M059J (cell line): ENCODE measurements around the gene SYT13. TPM values are rescaled to one million over a fixed set of nuclear protein-coding genes. Genes with fewer than 3 reads are reported as not detected.
A peak's percentile ranks its signal among the peaks of the same experiment; 100 is the strongest.

Source experiments
- DNase-seq: peaks from one replicate; pipeline ENCODE4 v3.0.0-alpha.2; 2012; ENCODE audit warnings: low read depth
- total RNA-seq: library from RNA; depleted of rRNA; stranded (reverse); fragments of >200 nt; shearing (Covaris generic); gene quantifications from 2 replicates; pipeline ENCODE4 v1.2.3, GENCODE V29; 2014

Gene SYT13
- total RNA-seq, 1 experiment from 2014 or later: 7.2 TPM

DNA sequence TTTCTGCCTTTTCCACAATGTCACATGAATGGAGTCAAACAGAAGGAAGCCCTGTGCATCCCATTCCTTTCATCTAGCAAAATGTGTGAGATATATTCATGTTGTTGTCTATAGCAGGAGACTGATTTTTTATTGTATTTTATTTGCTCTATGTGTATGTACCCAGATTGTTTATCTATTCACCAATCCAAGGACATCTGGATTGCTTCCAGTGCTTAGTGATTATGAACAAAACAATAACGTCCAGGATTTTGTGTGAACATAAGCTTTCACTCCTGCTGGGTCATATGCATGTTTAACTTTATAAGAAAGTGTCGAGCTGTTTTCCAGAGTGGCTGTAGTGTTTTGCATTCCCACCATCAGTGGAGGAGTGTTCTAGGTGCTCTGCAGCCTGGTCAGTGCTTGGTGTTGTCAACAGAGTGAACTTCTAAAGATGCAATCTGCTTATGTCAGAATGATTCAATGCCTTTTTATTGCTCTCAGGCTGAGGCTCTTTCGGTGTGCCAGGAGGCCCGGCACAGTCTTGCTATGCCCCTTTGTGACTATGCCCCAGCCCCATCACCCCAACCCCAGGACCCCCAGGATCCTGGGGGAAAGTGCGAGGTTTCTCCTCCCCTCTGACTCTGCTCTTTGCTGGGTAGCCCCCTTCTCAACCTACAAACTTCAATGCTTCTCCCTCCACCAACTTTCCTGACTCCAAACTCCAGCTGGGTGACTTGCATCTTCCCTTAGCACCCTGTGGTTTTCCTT, 19.9 kb upstream of the SYT13 start:
- no peak for DNase-seq

DNA sequence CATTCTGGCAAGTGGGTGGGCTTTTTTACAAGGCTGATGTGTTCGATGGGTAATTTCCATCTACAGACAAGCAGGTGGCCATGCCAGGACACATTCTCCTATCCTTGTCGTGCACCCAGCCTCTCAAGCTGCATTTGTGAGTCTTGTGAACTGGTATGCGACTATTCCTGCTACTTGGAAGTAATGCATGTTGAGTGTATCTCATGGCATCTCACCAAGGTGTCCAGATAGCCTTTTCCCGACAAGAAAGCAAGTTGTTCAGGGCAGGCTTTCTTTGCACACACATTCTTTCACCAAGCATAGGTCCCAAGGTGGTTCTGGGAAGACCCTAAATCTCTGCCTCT, 18.8 kb upstream of the SYT13 start:
- DNase-seq: no peak

DNA sequence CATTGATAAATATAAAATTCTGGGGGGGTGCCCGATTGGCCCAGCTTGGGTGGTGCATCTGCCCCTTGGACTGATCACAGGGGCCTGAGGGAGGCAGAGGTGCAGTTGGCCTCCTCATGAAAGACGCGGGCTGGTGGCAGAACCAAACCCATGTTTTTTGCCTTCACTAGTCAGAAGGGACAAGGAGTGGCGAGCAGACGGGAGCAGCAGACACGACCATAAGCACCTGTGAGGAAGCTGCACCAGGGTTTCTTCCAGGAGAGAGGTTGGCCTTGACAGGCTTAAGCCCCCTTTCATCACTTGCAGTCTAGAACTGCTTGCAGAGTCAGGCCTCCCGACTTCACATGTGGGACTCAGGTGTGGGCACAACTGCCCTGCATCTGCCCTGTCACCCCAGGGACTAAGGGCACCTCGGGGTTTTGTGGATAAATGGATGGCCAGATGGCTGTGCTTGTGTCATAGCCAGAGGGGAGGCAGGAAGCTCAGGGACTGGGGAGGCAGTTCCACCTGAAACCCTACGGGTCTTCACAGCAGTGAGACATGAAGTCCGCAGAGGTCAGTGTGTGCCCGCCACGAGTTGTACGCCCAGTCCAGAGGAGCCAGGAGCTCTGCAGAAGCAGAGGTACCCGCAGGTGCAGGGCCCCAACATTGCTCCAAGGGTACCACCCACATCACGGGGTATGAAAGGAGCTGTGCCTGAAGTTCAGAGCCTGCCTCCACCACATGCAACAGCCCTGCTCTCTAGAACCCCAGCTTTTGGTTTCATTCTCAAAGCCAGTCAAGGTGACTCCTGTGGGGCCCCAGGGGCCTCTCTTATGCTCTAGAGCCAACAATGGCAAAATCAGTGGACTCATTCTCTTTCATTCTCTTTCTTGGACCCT, 18.2 kb upstream of the SYT13 start:
- no peak for DNase-seq

DNA sequence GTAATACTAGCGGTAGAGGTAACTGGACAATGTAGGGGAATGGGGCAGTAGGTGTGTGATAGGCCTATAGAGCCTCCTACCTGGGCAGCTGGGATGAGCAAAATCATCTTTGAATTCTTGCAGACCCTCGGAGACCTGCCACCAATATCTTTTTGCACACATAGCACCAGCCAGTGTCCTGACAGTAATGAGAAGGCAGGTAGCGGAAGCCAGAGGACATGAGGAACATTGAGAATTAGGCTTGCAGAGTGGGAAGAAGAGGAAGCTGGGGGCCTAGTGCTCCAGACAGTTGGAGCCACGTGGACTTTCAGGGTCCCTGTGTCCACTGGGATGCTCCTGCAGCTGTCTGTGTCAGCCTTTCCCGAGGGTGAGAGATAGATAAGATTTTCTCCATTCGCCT, 17.2 kb upstream of the SYT13 start:
- DNase-seq: no peak

DNA sequence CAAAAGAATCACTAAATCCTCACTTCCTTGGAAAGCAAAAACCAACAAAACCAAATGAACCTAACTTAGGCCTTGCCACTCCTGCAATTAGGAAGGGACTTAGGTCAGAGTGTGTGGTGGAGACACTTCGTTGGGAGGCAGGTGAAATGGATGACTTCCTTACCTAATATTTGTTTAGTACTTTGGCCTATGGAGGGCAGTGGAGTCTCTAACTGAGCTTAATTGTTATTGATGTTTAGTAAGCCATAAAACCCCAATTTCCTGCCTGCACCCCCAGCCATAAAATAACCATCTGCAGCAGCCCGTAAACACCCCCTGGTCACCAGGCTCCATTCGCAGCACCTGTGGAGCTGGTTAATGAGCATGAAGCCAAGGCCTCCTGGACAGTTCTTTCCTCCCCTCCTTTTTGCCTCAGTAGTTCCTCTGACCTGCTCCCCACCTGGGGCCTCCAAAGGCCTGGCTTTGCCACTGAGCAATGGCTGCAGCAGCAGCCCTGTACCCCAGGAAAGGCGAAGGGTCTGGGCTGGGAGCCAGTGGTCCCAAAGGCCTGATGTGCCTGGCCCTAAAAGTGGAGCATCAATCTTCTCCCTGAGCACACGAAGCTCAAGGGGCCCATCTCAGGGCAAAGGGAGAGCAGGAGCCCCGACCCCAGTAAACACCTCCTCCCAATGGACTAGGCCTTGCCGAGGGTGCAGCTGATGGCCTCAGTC, 15.6 kb upstream of the SYT13 start:
- DNase-seq: no peak

DNA sequence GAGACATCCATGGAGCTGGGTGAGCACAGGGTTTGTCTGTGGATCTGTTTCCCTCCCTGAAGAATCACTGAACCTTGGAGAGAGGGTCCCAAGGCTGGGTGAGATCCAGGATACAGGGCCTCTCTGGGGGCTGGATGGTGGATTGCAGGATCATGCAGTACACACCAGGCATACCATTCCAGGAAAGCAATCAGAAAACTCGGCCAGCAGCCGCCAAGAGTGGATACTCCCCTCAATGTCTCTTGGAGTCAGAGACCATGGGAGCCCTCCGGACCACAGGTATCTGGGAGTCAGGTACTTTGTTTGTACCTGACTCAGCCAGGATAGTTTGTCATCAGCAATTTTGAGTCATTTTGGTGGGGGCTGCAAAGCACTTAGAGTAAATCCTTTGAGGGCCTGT, 14.6 kb upstream of the SYT13 start:
- DNase-seq: no peak

DNA sequence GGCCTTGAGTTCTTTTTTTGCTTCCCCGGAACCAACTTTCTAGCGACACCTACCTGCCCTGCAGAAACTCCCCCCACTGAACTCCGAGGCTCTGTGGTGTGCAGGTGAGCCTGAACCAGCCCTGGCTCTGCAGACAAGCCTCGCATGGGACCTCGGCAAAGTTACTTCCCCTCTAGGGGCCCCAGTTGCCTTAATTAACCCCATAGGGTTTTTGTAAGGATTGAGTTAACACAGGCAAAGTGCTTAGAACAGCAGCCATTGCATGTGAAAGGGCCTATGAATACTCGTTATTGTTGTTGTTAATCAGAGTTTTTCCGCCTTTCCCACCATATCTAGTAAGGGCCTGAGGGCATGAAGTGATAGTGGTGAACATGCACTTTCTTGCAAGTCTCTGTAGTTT, 12.6 kb upstream of the SYT13 start:
- DNase-seq: no peak

DNA sequence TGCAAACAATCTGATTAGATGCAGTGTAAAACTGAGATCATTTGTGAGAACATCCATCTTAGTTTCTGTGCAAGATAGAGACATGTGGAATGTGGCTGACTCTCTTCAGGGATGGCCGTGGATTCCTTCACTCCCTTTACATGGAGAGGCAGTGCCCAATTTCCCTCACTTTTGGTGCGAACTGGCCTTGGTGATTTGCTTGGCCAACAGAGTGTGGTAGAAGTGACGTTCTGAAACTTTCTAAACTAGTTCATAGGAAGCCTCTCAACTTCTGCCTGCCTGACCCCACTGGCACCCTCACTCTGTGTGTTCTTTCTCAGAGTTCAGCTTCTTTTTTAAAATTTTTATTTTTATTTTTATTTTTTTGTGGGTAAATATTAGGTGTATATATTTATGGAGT, 9.9 kb upstream of the SYT13 start:
- DNase-seq: no peak

DNA sequence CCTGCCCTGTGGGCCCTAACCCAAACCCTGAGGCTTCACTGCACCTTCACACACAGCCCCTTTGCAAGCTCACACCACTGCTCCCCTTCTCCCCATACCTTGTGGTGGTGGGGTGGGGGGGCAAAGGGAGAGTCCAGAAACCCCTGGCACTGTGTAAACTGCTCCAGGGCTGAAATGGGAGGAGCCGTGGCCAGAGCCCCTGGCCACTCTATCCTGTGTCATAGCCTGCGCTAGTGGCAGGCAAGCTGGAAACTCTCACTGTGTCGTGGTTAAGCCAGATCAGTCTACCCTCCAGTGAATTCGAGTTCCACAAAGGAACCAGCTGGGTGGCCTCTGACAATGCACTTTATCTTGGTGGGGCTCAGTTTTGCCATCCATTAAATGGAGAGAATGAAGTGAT, 8.4 kb upstream of the SYT13 start:
- DNase-seq: no peak

DNA sequence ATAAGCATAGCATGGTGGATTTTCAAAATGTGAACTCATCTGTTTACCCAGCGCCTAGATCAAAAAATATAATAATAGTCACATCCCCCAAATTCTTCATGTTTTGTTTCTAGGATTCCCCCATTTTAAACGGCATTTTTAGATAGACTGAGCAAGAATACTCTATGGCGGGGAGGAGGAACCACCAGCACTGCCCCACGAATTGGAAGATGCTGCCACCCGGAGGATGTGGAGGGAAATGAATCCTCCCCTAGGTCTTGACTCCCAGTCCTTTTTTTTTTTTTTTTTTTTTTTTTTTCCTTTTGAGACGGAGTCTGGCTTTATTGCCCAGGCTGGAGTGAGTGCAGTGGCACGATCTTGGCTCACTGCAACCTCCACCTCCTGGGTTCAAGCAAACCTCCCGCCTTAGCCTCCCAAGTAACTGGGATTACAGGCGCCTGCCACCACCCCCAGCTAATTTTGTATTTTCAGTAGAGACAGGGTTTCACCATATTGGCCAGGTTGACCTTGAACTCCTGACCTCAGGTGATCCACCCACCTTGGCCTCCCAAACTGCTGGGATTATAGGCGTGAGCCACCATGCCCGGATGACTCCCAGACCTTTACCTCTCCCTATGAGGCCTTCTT, 7.5 kb upstream of the SYT13 start:
- DNase-seq: peak; percentile 84

DNA sequence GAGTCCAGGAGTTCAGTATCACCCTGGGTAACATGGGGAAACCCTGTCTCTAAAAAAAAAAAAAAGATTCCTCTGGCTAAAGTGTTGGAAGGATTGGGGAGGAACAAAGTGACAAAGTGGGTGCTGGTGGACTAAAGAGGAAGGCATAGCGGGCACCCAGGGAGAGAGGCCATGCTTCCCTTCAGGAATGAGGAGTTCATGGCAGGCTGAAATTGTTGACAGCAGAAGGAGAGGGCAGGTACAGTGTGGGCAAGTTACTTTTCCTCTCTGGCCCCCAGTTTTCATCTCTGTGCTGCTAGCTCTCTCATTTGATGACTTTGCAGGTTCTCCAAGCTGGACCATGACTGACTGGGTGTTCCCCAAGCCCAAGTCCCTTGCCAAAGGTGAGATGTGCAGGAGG, 4.4 kb upstream of the SYT13 start:
- no peak for DNase-seq

DNA sequence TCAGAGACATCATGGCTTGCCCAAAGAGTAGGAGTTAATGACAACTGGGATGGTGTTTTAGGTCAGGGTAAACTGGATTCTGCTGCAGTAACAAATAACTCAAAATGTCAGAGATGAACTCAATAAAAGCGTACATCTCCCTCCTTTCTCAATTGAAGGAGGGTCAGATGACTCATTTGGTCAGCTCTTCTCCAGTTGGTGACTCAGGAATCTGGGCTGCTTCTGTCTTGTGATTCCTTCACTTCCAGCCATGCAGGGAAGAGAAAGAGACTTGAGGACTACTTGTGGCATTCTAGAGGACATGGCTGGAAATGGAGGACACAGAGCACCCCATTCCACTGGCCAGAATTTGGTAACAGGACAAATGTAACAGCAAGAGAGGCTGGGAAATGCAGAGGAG, 3.2 kb upstream of the SYT13 start:
- peak; percentile 88 for DNase-seq

DNA sequence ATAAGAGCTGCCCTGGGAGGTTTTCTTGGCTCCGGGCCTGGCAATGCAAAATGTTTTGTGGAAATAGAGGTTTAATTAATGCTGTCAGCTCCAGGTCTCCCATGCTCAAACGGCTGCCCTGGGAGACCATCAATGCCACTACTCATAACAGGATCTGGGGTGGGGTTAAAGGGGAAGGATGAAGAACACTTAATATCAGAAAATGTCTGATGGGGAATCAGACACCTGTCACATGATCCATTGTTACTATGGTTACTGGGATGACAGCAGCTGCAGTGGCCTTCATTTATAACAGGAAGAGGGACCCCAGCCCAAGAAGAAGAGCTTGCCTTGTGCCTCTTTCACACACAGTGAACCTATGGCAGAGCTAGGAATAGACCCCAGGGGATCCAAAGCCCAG, 2.2 kb upstream of the SYT13 start:
- no peak for DNase-seq

DNA sequence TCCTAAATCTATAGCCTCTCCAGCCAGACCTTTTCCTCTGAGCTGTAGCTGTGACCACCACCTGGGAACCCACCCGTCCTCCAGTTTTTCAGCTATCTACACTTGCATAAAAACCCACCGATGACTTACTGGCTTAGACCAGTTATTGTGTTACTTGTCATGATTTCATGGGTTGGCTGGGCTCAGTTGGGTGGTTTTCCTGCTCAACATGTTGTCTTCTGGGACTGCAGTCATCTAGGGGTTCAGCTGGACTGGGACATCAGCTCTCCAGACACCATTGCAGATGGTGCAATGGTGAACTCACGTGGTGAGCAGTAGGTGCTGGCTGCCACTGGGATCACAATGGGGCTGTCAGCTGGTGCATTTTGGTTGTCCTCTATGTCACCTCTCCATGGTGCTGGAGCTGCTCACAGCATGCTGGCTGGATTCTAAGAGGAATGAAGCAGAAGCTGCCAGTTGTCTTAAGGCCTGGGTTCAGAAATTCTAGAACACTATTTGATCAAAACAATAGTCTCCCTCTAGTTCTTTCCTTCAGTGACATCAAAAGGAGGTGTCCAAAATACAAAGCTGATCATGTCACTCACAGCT, 1.3 kb upstream of the SYT13 start:
- no peak for DNase-seq

DNA sequence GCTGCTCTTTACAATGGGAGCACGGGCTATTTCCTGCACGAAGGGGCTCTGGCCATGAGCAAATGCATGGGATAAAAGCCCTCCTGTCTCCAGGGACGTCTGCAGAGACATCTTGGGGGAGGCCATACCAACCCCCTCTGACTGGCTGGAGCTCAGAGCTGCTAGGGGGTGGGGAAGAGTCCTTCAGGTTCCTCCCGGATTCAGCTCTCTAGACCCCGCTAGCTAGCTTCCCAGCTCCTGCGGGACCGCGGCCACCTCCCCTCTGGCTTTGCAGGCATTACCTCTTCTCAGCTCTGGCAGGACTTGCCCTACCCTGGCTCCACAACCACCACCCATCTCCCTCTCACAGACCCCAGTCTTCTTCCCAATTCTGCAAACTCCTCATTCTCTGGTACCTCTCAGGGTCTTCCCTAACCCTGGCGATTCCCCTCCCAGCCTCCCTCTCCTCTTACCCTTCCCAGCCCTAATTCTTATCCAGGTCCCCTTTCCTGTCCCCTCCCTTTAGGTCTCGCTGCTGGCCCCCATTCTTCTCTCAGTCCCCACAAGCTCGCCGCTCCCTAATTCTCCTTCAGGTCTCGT, 802 bp downstream of the SYT13 start:
- no peak for DNase-seq

DNA sequence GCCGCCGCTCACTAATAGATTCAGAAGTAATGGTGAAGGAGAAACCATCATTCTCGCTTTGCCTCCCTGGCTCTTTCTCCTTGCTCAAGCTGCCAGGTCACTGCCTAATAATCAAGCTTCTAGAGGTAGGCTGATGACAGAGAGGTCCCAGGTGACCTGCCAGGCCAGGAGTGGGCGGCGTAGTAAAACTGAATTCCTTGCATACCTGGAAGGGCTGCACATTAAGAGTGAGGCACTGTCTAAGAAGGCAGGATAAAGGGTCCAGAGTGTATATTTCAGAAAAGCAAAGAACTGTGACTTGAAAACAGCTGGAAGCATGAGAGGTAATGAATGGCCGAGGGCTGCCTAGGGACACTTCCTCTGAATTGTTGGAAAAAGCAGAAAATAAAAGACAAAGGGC, 4.1 kb downstream of the SYT13 start:
- DNase-seq: no peak

DNA sequence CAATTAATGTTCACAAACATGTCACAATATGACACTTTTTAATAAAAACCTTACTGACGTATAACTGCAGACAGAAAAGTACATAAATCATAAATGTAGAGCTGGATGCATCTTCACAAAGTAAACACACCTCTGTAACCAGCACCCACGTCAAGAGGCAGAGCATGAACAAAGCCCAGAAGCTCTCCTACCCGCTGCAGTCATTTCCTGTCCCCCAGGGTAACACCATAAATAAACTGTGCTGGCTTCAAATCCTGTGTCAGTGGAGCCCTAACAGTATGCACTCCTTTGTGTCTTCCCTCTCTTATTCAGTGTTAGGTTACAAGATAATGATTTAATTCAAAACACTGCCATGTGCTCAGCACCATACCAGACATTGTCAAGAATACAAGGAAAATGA, 5.7 kb downstream of the SYT13 start:
- peak; percentile 82 for DNase-seq

DNA sequence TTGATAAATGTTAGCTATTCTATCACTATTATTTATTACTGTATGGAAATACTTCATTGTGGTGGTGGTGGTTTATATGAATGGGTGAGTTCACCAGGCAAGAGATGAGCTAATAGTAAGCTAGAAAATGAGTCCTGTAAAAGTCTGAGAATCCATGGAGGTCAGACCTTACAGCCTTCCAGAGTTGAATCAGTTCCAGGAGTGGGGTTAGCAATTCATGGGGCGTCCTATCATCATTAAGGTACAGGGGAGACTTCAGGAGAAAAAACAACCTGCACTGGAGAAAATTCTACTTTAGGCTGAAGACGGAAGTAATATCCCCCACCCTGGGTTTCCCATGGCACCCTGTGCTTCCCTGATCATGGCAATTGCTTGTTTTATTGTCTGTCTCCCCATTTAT, 6.5 kb downstream of the SYT13 start:
- no peak for DNase-seq

DNA sequence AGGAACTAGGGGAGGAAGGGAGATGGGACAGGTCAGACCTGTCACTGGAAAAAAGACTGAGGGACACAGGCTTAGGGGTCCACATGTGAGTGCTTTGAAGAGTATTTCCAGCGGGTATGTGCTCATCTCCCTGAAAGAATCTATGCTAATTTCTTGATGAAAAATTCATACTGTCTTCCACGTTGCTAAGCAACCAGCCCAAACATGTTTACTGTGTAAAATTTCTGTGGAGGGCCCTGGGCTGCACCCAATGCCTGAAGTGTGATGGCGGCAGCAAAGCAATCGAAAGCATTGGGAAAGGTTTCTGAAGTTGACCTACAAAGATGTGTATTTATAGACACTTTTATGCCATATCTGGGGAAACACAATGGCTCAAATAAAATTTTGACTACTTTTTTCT, 7.4 kb downstream of the SYT13 start:
- DNase-seq: peak; percentile 66

DNA sequence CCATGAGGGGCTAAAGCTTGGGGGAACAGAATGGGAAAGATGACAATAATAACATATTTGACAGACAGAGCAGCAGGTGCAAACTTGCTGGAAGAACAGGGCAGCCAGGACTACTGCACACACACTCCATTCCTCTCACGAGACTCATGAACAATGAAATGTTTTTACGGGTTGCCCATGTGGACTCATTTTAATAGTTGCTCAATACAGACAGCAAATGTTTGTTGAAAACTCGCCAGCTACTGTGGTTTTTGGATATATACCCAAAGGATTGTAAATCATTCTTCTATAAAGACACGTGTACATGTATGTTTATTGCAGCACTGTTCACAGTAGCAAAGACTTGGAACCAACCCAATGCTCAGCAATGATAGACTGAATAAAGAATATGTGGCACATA, 10.3 kb downstream of the SYT13 start:
- DNase-seq: peak; percentile 55

DNA sequence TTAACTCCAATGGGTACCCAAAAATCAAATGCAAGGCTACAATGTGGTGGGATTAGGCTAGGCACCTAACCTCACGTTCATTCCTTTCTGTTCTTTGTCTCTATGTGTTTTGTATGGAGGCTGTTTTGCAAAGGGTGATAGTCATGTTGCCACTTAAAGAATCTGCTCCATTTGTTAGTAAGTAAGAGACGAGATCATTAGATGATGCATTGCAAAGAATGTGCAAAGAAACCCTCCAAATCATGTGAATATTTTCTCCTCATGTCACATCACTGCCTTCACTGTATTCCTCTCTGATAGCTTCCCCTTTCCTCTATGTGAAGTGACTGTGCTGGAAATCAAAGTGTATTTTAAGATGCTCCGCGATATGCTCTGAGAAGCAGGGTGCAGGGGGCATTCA, 11.9 kb downstream of the SYT13 start:
- no peak for DNase-seq

DNA sequence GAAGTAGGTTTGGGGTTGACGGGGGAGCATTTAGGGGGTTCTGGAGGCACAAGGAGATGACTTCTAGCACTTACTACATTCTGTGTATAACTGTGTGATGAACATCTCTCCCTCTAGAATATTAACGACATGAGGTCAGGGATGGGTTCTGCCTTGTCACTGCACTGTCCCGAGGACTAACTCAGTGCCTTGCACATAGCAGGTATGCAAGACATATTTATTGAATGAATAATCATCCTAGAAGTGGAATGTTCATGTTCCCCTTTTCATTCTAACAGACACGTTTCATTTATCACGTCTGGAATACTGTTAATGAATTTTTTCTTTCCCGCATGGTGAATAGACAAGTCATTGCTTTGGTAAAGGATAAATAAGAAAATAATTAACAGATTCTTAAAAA, 12.6 kb downstream of the SYT13 start:
- no peak for DNase-seq
